Keratinocyte (primary cell): ENCODE results near the gene VWA3A.

Experiments used
- CTCF ChIP-seq, 3 experiments: IDR thresholded peaks in 1 of 3; conservative IDR thresholded peaks in 1 of 3; optimal IDR thresholded peaks in 1 of 3; 2 replicates in 2 of 3; 3 replicates in 1 of 3; pipeline versions ENCODE3 to v1.5.1; 2011; ENCODE audit warnings: low read length in 3 of 3, mild to moderate bottlenecking in 3 of 3, moderate library complexity in 2 of 3, control low read depth in 1 of 3, inconsistent platforms in 1 of 3; ENCODE audit not compliant: insufficient read depth in 2 of 3; ENCODE audit errors: extremely low read depth in 1 of 3
- EZH2 ChIP-seq: IDR thresholded peaks from one replicate; pipeline ENCODE4 v1.6.1; 2012; ENCODE audit warnings: inconsistent platforms, mild to moderate bottlenecking, low read length, moderate library complexity

- TF ChIP-seq CTCF (optimal IDR thresholded peaks at IDR 0.05 in 1 of 3, IDR thresholded peaks at IDR 0.05 in 1 of 3, conservative IDR thresholded peaks at IDR 0.05 in 1 of 3; ENCODE audit: extremely low read depth in 1 of 3, insufficient read depth in 2 of 3, low read length in 3 of 3) (peak; percentile 40 to 44 (median 42)), EZH2 (no peak)
Measured at GRCh38 chr16:22055881-22056280, 36.5 kb upstream of the VWA3A start.
